Epithelial cell of proximal tubule (primary cell): Measurements from ENCODE around the gene RASD1. TPM values are rescaled to one million over a fixed set of nuclear protein-coding genes. Genes with fewer than 3 reads are reported as not detected.

Experiments
- DNase-seq: peaks from one replicate; pipeline ENCODE4 v3.0.0-alpha.2; 2011; ENCODE audit warnings: low read depth
- H3K4me3 ChIP-seq: 2 replicates; pipeline ENCODE4 v1.5.1; 2011; ENCODE audit warnings: low read depth, mild to moderate bottlenecking, low read length
- CTCF ChIP-seq: conservative IDR thresholded peaks from 2 replicates; pipeline ENCODE4 v1.5.1; 2012; ENCODE audit warnings: low read depth, mild to moderate bottlenecking, low read length
- total RNA-seq: library from RNA; depleted of rRNA; stranded (reverse); fragments of >200 nt; gene quantifications from 2 replicates; pipeline ENCODE4 v1.2.3, GENCODE V29; 2015

The RASD1 gene
- total RNA-seq, 1 donor from 2014 or later, result 1.2 TPM

- no peak for TF ChIP-seq CTCF
- DNase-seq, result no peak
Measured at GRCh38 chr17:17445296-17445924, 50.8 kb downstream of the RASD1 start.

More at GRCh38 chr17:17445296-17445924, 50.8 kb downstream of the RASD1 start:
- no peak overlapping the region for H3K4me3 ChIP-seq

Other genes with a start within 250 kb of the RASD1 start
- 75.6 and 138 TPM in 2 replicates for gene COPS3, start 215.1 kb downstream of the RASD1 start, total RNA-seq
- 4.2 and 38.7 TPM in 2 replicates for gene NT5M, start 193.0 kb downstream of the RASD1 start, total RNA-seq
- gene MED9, start 19.4 kb downstream of the RASD1 start, total RNA-seq, result 11.8 and 14.3 TPM in 2 replicates
- 48.3 and 135 TPM in 2 replicates for gene PEMT, start 95.3 kb upstream of the RASD1 start, total RNA-seq
- 13.7 and 22.7 TPM in 2 replicates for gene RAI1, start 185.1 kb upstream of the RASD1 start, total RNA-seq